GM15510 (cell line): Measurements from ENCODE around the gene CCDC177.

Experiments used
- POLR2A ChIP-seq: IDR thresholded peaks from 3 replicates; pipeline ENCODE4 v1.6.1; 2011; ENCODE audit warnings: borderline replicate concordance; ENCODE audit not compliant: insufficient read length; ENCODE audit errors: extremely low read depth

CCDC177 gene

DNA sequence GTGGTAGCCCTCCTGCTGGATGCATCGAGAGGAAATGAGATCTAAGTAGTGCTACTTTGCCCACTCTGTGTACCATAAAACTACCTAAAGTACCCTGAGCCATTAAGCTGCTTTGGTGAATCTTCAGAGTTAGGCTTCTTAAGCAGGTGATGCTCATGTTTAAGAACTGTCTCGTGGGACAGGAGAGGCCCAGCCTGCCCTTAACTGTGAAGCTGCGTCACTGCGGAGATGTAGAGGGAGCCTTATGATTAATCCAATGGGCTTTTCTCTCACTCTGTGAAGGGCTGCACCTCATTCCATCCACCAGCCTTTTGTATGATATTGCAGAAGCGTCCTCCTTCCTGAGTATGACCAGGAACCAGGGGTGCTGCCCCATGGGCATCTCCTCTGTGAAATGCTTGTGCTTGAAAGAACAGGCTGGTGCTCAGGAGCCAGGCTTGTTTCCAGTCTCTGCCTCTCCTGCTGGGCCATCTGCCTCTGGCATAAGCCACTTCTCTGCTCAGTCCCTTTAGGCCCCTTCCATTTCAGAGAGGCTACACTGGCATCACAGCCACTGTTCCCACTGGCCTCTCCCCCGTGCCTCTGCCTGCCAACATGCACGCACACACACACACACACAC, 6.8 kb upstream of the CCDC177 start:
- TF ChIP-seq POLR2A = no peak

DNA sequence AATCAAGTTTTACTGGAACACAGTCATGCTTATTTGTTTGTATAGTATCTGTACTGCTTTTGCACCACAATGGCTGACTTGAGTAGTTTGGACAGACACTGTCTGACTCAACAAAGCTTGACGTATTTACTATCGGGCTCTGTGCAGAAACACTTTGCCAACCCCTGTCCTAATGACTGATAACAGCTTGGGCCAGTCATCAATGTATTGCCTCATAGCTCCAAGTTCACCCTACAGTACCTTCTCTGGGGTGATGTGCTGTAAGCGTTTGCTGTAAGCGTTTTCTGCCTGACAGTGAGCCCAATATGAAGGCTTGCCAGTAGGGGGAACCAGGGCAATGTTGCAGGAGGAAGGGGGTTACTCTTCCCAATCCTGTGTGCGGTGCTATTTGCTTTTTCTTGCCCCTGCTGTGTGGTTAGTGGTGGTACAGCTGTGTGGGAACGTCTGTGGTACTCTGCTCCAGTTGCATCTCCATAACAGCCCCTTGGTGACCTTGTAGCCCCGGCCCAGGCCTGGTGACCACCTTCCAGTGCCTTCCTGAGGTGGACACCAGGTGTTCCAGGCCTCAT, 5.4 kb upstream of the CCDC177 start:
- no peak for TF ChIP-seq POLR2A

DNA sequence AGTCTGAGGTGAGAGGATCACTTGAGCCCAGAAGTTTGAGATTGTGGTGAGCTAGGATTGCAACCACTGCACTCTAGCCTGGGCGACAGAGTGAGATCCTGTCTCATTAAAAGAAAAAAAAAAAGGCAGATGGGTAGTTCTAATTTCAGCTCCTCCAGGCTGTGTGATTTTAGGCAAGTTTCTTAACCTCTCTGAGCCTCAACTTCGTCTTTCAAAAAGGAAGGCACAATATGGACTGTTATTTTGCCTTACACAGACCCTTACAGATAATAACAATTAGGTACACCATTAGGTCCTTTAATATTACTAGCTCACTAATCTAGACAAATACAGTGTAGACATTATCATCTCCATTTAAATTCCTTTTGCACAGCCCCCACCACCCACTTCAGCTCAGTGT, 4.8 kb upstream of the CCDC177 start:
- TF ChIP-seq POLR2A = no peak

DNA sequence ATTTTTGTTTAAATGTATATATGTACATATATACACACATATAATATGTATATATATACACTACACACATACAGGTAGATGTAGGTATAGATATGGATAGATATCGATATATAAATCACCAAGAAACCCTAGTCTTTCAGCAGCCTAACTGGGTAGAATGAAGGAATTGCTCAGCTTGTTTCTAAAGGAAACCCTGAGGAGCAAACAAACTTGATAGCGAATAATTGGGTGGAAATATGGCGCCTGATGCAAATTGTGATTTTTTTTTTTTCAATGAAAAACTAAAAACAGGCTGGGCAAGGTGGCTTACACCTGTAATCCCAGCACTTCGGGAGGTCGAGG, 254 bp upstream of the CCDC177 start:
- no peak for TF ChIP-seq POLR2A

DNA sequence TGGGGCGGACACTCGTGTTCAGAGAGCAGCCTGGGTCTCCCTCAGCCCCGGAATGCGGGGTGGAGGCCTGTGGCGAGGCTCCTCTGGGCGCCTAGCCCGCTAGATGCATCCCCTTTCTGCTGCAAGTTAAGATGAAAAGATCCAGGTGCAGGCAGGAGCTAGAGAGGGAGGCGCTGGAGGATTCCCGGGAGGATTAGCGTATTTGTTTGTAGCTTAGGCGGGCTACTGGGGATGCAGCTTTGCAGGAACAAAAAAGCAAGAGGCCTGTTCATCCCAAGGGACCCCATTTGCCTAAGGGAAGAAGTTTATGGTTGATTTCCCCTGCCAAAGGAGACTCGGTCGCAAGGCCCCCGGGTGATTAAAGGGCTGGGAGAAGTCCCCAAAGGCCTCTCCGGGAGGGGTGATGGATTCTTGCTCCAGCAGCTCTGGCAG, 824 bp downstream of the CCDC177 start:
- TF ChIP-seq POLR2A = no peak

DNA sequence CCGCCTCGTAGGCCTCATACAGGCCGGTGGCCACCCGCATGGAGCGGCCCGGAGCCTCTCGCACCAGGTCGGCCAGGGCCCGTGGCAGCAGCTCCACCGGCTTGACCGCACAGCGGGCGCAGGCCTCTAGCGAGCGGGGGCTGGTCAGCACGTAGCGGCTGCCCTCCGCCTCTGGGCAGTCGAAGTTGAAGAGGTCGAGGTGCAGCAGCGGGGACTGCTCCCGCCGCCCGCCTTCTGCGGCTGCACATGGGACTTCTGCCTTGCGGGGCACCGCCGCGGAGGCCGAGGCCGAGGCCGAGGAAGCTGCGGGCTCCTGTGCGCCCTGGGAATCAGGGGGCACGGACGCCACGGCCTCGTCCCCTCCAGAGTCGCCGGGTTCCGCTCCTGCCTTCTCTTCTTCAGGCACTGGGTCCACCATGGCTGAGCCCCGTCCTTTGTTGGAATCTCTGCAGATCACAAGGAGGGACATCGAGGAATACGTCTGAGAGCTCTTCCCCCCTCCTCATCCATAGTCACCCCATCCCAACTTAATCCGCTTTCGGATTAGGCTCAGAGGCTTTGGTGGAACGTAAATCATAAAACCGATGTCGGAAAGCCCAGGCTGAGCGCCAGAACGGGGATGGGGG, 1.4 kb downstream of the CCDC177 start:
- TF ChIP-seq POLR2A = no peak

DNA sequence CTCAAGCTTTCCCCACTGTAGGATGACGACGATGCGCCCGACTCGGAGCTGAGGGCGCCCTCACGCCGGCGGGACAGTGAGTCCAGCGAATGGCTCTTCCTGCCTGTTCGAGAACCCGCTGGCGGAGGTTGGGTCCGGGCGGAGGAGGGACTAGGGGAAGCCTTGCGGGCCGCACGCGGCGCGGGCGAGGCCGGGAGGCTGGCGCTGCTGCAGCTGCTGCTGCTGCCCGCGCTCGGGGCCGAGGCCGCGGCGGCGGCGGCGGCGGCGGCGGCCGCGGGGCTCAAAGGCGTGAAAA, 1.9 kb downstream of the CCDC177 start:
- TF ChIP-seq POLR2A = no peak

DNA sequence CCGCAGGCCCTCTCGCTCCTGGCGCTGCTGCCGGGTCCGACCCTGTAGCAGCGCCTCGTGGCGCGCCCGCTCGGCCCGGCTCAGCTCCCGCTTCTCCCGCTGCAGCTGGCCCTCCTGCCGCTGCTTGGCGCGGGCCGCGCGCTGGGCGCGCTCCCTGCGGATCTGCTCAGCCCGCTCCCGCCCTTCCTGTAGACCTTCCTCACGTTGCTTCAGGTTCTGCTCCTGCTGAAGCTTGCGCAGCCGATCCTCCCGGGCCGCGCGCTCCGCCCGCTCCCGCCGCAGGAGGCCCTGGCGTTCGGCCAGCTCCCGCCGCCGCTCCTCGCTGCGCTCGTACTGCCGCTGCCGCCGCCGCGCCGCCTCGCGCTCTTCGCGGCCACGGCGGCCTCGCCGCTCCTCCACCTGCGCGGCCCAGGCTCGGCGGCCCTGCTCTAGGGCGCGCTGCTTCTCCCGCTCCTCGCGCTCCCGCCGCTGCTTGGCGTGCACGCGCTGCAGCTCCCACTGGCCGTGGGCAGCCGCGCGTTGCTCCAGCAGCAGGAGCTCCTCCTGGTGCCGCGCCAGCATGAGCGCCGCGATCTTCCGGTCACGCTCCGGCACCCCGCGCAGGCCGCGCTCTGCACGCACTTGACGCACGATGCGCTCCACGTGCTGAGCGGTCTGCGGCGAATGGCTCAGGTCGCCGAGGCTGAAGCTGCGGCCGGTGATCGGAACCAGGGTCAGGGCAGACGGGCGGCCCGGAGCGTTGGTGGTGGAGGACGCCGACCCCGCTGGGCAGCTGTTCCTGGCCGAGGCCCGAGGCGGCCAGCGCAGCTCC, 2.4 kb downstream of the CCDC177 start:
- no peak for TF ChIP-seq POLR2A

DNA sequence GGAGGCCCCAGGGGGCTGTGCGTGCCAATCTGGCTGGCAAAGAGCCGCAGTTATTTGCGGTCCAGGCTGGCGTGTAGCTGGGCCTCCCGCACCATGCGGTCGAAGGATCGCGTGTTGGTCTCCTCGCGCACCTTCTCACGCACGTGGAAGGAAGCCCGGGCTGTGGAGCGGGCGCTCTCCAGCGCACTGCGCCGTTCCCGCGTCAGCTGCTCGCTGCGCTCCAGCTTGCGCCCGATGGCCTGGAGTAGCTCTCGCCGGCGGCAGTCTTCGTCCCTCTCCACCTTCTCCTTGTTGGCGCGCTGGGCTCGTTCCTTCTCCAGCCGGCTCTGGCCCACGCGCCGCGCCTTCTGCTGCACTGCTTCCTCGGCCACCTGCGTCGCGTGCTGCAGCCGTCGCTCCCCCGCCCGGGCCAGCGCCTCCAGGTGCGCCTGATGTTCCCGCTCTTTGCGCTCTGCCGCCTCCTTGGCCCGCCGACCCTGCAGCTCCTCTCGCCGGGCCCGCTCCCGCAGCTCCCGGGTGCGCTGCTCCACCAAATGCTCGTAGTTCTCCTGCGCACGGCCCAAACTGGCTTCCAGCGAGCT, 3.1 kb downstream of the CCDC177 start:
- TF ChIP-seq POLR2A = no peak

DNA sequence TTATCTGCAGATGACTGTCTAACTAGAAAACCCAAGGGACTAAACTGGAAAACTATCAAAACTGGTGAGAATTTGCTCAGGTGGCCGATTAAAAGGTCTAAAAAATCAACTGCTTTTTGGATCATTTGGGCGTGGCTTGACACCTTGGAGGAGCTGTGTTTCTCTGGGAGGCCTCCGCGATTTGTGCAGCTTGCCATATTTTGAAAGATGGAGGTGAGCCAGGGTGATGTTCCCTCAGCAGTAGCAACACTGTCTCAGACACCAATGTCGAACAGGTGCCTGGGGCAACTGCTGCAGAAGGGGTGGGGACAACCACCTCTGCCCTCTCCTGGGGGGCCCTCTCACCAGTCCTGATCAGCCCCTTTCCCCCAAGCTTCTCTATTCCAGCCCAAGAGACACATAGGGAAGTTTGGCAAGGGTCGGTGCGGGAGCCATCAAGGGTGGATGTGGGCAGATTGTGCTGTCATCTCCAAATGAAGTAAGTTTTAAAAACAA, 3.8 kb downstream of the CCDC177 start:
- TF ChIP-seq POLR2A = no peak

DNA sequence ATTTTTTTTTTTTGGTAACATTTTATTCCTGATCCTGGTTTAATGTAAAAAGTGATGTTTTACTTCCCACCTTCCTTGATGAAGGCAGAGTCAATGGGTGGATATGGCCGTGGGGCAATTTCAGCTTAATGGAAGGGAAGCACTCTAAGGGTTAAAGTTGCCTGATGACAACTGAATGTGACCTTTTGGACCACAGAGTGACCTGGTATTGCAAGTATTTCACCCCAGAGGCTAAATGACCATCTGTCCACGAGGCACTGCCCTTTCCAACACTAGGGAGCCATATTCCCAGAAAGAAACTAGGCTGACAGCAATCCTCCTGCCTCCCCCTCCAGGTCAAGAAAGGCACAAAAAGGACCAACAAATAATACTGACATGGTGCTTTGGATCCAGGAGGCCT, 4.8 kb downstream of the CCDC177 start:
- no peak for TF ChIP-seq POLR2A

DNA sequence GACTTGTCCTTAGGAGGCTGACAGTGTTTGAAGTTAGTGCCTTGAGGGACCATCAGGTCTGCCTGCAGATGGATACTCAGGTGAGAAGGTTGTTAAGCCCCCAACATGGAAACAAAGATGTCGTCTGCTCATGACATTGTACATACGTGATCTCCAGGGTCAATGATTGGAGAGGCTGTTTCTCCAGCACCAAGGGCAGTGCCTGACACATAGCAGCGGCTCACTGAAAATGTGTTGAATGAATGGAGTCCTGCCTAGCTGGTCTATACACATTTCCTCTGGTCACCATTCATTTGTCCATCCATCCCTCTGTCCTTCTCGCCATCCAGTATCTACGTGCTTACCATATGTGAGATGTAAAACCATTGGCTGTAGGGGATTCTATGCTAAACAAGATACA, 7.1 kb downstream of the CCDC177 start:
- no peak for TF ChIP-seq POLR2A

DNA sequence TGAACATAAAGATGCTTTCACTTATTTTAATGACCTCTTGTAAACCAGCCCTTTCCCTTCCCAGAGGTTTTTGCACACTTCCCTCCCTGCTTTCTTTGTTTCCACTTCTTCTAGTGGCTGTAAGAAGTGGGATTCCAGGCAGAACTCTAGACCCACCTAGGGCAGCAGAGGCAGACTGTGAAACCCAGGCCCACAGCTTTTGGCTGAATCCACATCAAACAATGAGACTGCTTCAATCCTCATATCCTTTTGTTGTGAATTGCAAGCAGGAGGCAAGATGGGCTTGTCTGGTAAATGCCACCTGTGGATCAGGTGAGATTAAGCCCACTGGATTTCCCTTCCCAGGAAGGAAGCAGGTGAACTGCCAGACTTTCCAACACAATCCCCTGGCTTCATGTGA, 12.8 kb downstream of the CCDC177 start:
- TF ChIP-seq POLR2A = no peak

DNA sequence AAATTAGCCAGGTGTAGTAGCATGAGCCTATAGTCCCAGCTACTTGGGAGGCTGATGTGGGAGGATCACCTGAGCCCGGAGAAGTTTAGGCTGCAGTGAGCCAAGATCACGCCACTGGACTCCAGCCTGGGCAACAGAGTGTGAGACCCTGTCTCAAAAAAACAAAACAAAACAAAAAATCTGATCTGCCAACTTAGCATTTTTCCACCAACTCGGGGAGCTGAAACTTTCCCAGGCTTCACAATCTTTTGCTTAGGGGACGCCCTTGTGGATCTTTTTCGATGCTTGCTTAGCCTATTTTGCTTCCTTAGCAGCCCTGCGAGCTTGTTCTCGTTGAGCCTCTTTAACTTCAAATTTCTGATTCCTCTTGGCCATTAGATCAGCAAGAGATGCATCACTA, 13.8 kb downstream of the CCDC177 start:
- TF ChIP-seq POLR2A = no peak

DNA sequence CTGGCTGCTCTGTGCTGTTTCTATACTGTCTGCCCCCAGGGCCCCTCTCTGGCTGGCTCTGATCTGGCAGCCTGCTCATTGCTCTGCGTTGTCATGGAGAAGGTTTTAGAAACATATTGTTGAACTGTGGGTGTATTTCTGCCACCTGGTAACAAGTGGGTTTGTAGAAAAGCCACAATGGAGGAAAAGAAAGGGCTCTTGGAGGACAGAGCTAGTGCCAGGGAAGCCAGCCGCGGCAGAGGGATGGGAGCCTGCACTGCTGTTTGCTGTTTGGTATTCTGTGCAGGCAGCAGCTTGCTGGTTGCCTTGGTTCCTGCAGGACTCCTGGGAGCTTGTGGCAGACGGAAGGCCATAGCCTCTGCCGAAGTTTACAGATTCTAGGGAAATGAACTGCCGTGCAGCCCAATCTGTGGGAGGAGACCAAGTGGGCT, 15.1 kb downstream of the CCDC177 start:
- TF ChIP-seq POLR2A = no peak
